Astrocyte (in vitro differentiated cells and primary cell): ENCODE data around the gene METRNL. TPM values are rescaled to one million over a fixed set of nuclear protein-coding genes. Genes with fewer than 3 reads are reported as not detected.

Experiments used
- DNase-seq: peaks from one replicate; pipeline ENCODE4 v3.0.0-alpha.2; 2010; ENCODE audit warnings: low read depth
- FAIRE-seq: peaks from 2 replicates; lab custom pipeline; 2011; peaks lifted over from hg19 to GRCh38; lab: Jason Lieb, UNC
- H2AFZ ChIP-seq: 2 replicates; pipeline ENCODE4 v1.6.0; 2012; ENCODE audit warnings: low read depth, low read length, inconsistent platforms
- H3K27ac ChIP-seq: 2 replicates; pipeline ENCODE4 v1.5.1; 2011; ENCODE audit warnings: low read depth, low read length, inconsistent platforms
- H3K27me3 ChIP-seq: 2 replicates; pipeline ENCODE4 v1.6.0; 2011; ENCODE audit warnings: low read length, inconsistent platforms; ENCODE audit not compliant: insufficient read depth
- H3K36me3 ChIP-seq: 2 replicates; pipeline ENCODE4 v1.5.1; 2011; ENCODE audit warnings: low read length, inconsistent platforms; ENCODE audit not compliant: insufficient read depth
- H3K4me1 ChIP-seq: 2 replicates; pipeline ENCODE4 v1.5.1; 2011; ENCODE audit warnings: low read length, inconsistent platforms; ENCODE audit not compliant: insufficient read depth
- H3K4me2 ChIP-seq: 2 replicates; pipeline ENCODE4 v1.6.0; 2012; ENCODE audit warnings: low read length, inconsistent platforms
- H3K4me3 ChIP-seq: 2 replicates; pipeline ENCODE4 v1.5.1; 2011; ENCODE audit warnings: low read depth, mild to moderate bottlenecking, low read length, inconsistent platforms; ENCODE audit not compliant: insufficient read depth
- H3K79me2 ChIP-seq: 2 replicates; pipeline ENCODE4 v1.6.0; 2012; ENCODE audit warnings: mild to moderate bottlenecking, low read length, inconsistent platforms; ENCODE audit not compliant: insufficient read depth
- H3K9ac ChIP-seq: 2 replicates; pipeline ENCODE4 v1.6.0; 2012; ENCODE audit warnings: mild to moderate bottlenecking, low read length, inconsistent platforms
- H3K9me3 ChIP-seq: 2 replicates; pipeline ENCODE4 v1.5.1; 2012; ENCODE audit warnings: low read depth, mild to moderate bottlenecking, low read length, inconsistent platforms; ENCODE audit not compliant: insufficient read depth
- H4K20me1 ChIP-seq: 2 replicates; pipeline ENCODE4 v1.6.0; 2012; ENCODE audit warnings: low read length, inconsistent platforms; ENCODE audit not compliant: insufficient read depth
- H3K27ac Mint-ChIP-seq: one replicate; pipeline ENCODE4 v1.8.0; 2021; ENCODE audit warnings: mild to moderate bottlenecking, mixed read lengths; ENCODE audit not compliant: unreplicated experiment
- H3K27me3 Mint-ChIP-seq: one replicate; pipeline ENCODE4 v1.8.0; 2021; ENCODE audit warnings: low read depth, mixed read lengths; ENCODE audit not compliant: unreplicated experiment
- H3K36me3 Mint-ChIP-seq: one replicate; pipeline ENCODE4 v1.8.0; 2021; ENCODE audit warnings: low read depth, mixed read lengths; ENCODE audit not compliant: unreplicated experiment
- H3K4me1 Mint-ChIP-seq: one replicate; pipeline ENCODE4 v1.8.0; 2021; ENCODE audit warnings: low read depth, mixed read lengths; ENCODE audit not compliant: unreplicated experiment
- H3K4me3 Mint-ChIP-seq: one replicate; pipeline ENCODE4 v1.8.0; 2021; ENCODE audit warnings: mild to moderate bottlenecking, moderate library complexity, mixed read lengths; ENCODE audit not compliant: unreplicated experiment
- H3K9me3 Mint-ChIP-seq: one replicate; pipeline ENCODE4 v1.8.0; 2021; ENCODE audit warnings: mild to moderate bottlenecking, mixed read lengths; ENCODE audit not compliant: unreplicated experiment
- CTCF ChIP-seq: IDR thresholded peaks from 2 replicates; pipeline ENCODE4 v1.5.1; 2011; ENCODE audit warnings: low read depth, mild to moderate bottlenecking, inconsistent platforms, low read length, moderate library complexity; ENCODE audit not compliant: insufficient read depth
- EZH2 ChIP-seq: IDR thresholded peaks from 2 replicates; pipeline ENCODE4 v1.6.1; 2012; ENCODE audit warnings: mild to moderate bottlenecking, low read length, inconsistent platforms; ENCODE audit not compliant: insufficient read depth
- total RNA-seq: library from RNA; stranded (reverse); gene quantifications from 2 replicates; pipeline ENCODE4 v1.2.1, GENCODE V29; 2021

The METRNL gene
- total RNA-seq, 1 donor from 2014 or later: 36.7 TPM

GRCh38 chr17:83064021-83064731, 15.2 kb upstream of the METRNL start:
- Histone ChIP-seq H3K9me3 (no peaks in the 10 kb centered on the region), H3K4me3 (no peak overlapping the region), H3K9ac (no peak overlapping the region), H3K79me2 (no peaks in the 10 kb centered on the region), H3K4me1 (no peaks in the 10 kb centered on the region), H3K27ac (no peak overlapping the region), H3K36me3 (no peaks in the 10 kb centered on the region), H4K20me1 (no peaks in the 10 kb centered on the region), H2AFZ (no peak overlapping the region), H3K4me2 (no peak overlapping the region), H3K27me3 (no peaks in the 10 kb centered on the region)
- DNase-seq (no peak), FAIRE-seq (no peak)
- Mint-ChIP-seq H3K9me3 (no peaks in the 10 kb centered on the region), H3K4me3 (no peak overlapping the region), H3K27ac (no peak overlapping the region), H3K4me1 (no peaks in the 10 kb centered on the region), H3K27me3 (peaks cover 30% of the 10 kb centered on the region), H3K36me3 (no peaks in the 10 kb centered on the region)
- no peak for TF ChIP-seq CTCF
- no peak for TF ChIP-seq EZH2

GRCh38 chr17:83064732-83065659, 14.4 kb upstream of the METRNL start:
- H2AFZ ChIP-seq: no peak overlapping the region
- H3K4me3 ChIP-seq: no peak overlapping the region
- H3K27me3 Mint-ChIP-seq: peaks cover 26% of the 10 kb centered on the region
- no peaks in the 10 kb centered on the region for H3K36me3 Mint-ChIP-seq
- H3K4me1 ChIP-seq: no peaks in the 10 kb centered on the region
- H3K9me3 Mint-ChIP-seq: no peaks in the 10 kb centered on the region
- no peaks in the 10 kb centered on the region for H3K79me2 ChIP-seq
- H3K27ac Mint-ChIP-seq: no peak overlapping the region
- no peaks in the 10 kb centered on the region for H3K27me3 ChIP-seq
- no peak overlapping the region for H3K4me3 Mint-ChIP-seq
- H3K27ac ChIP-seq: no peak overlapping the region
- FAIRE-seq (no peak), DNase-seq (no peak)
- H3K9ac ChIP-seq: no peak overlapping the region
- no peak for TF ChIP-seq CTCF
- no peak for TF ChIP-seq EZH2
- H3K36me3 ChIP-seq: no peaks in the 10 kb centered on the region
- no peaks in the 10 kb centered on the region for H3K4me1 Mint-ChIP-seq
- no peaks in the 10 kb centered on the region for H4K20me1 ChIP-seq
- H3K4me2 ChIP-seq: no peak overlapping the region
- H3K9me3 ChIP-seq: no peaks in the 10 kb centered on the region
